Upper lobe of right lung (tissue), 1 donor: ENCODE measurements around the gene GPR150. TPM values are rescaled to one million over a fixed set of nuclear protein-coding genes. Genes with fewer than 3 reads are reported as not detected.

ENCODE experiments used
- ATAC-seq: fragments of 200-7000 bp; cut with Tn5 transposase; one replicate; pipeline ENCODE4 v1.9.1; 2020; ENCODE audit warnings: mild to moderate bottlenecking, moderate library complexity
- DNase-seq: peaks from one replicate; pipeline ENCODE4 v3.0.0-alpha.2; 2020
- H3K27ac ChIP-seq: fragments of 200-600 bp; one replicate; pipeline ENCODE4 v1.8.0; 2022
- H3K27me3 ChIP-seq: fragments of 200-600 bp; one replicate; pipeline ENCODE4 v1.8.0; 2022; ENCODE audit warnings: mild to moderate bottlenecking
- H3K36me3 ChIP-seq: fragments of 200-600 bp; one replicate; pipeline ENCODE4 v1.8.0; 2022
- H3K4me1 ChIP-seq: fragments of 200-600 bp; one replicate; pipeline ENCODE4 v1.8.0; 2022
- H3K4me3 ChIP-seq: fragments of 200-600 bp; one replicate; pipeline ENCODE4 v1.8.0; 2022; ENCODE audit warnings: mild to moderate bottlenecking
- H3K9me3 ChIP-seq: fragments of 200-600 bp; one replicate; pipeline ENCODE4 v1.8.0; 2022
- intact Hi-C: fragments of 100-400 bp; cut with DNase I; formaldehyde crosslinking; loops from one replicate; pipeline ENCODE4 v1.11.0; 2022
- long read RNA-seq: library from polyadenylated mRNA; unstranded; transcript quantifications from one replicate; pipeline ENCODE4 v2.0.0, GENCODE V29; 2021
- total RNA-seq: library from RNA; stranded (reverse); fragmentation: NEBNext Ultra II Directional; extraction: Animal tissue kit (Norgen Biotek cat#: 25700); gene quantifications from one replicate; pipeline ENCODE4 v1.2.1, GENCODE V29; 2021
- TF ChIP-seq, protein P1 (sequence below): fragments of 200-600 bp; IDR thresholded peaks from one replicate; pipeline ENCODE4 v1.8.0; 2022; ENCODE audit warnings: antibody characterized with exemption
- donor health status: DM: no; HTN: yes; CAD: no; lungs with severe emphysema.

Gene GPR150
- 0.49 TPM for total RNA-seq
- long read RNA-seq, partial matches to known transcripts, result 0 of 1 reads
- long read RNA-seq, other reads (novel, unspliced or antisense), result 0 of 1 reads

DNA sequence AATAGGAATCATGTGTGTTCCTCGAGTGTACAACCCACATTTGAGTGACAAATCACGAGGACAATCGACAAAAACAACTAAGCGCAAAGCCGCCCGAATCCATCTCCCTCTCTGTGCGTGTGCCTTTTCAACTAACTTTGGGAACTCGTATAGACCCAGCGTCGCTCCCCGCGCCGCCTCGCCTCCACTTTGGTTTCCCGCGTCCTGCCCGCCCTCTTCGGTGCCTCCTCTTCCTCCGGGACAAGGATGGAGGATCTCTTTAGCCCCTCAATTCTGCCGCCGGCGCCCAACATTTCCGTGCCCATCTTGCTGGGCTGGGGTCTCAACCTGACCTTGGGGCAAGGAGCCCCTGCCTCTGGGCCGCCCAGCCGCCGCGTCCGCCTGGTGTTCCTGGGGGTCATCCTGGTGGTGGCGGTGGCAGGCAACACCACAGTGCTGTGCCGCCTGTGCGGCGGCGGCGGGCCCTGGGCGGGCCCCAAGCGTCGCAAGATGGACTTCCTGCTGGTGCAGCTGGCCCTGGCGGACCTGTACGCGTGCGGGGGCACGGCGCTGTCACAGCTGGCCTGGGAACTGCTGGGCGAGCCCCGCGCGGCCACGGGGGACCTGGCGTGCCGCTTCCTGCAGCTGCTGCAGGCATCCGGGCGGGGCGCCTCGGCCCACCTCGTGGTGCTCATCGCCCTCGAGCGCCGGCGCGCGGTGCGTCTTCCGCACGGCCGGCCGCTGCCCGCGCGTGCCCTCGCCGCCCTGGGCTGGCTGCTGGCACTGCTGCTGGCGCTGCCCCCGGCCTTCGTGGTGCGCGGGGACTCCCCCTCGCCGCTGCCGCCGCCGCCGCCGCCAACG lies at the start of gene GPR150:
TSS of gene GPR150 (plus strand) at position 58 of the 840 bp plus-strand sequence. CDS start at position 247, 189 bp downstream.
- Histone ChIP-seq H3K27ac (no peak within 1 kb of the TSS), H3K4me3 (peak within 1 kb of the TSS; percentile 62), H3K36me3 (no peaks in the 10 kb centered on the region), H3K4me1 (peaks cover 25% of the 10 kb centered on the region), H3K9me3 (no peaks in the 10 kb centered on the region), H3K27me3 (peaks cover 10% of the 10 kb centered on the region)
- TF ChIP-seq, protein P1, sequence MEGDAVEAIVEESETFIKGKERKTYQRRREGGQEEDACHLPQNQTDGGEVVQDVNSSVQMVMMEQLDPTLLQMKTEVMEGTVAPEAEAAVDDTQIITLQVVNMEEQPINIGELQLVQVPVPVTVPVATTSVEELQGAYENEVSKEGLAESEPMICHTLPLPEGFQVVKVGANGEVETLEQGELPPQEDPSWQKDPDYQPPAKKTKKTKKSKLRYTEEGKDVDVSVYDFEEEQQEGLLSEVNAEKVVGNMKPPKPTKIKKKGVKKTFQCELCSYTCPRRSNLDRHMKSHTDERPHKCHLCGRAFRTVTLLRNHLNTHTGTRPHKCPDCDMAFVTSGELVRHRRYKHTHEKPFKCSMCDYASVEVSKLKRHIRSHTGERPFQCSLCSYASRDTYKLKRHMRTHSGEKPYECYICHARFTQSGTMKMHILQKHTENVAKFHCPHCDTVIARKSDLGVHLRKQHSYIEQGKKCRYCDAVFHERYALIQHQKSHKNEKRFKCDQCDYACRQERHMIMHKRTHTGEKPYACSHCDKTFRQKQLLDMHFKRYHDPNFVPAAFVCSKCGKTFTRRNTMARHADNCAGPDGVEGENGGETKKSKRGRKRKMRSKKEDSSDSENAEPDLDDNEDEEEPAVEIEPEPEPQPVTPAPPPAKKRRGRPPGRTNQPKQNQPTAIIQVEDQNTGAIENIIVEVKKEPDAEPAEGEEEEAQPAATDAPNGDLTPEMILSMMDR, result no peak
- intact Hi-C loops, result no loop called here
- peak; percentile 84 for DNase-seq
- ATAC-seq, result peak; percentile 79

DNA sequence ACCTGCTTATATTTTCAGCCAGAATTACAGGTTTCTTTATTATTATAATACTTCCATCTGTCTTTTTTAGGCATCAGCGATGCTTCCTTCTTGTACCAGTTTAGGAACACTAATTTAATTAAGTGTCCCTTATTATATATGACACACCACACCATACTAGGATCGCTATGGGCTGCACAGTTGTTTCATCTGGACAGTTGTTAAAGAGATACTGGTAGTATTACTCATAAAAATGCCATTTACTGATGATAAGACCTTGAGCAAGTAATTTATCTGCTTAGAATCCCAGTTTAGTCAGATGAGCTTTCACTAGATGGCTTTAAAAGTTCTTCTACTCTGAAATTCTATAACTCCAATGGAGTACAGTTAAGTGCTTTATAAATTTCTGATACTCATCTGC lies 47.9 kb upstream of the GPR150 start:
- ATAC-seq (no peak), DNase-seq (no peak)
- no peak overlapping the region for H3K4me3 ChIP-seq
- no peaks in the 10 kb centered on the region for H3K4me1 ChIP-seq
- no peak overlapping the region for H3K27ac ChIP-seq
- intact Hi-C loops, result no loop called here
- no peaks in the 10 kb centered on the region for H3K9me3 ChIP-seq
- peaks cover 10% of the 10 kb centered on the region for H3K36me3 ChIP-seq
- TF ChIP-seq, protein P1, result no peak
- no peaks in the 10 kb centered on the region for H3K27me3 ChIP-seq

DNA sequence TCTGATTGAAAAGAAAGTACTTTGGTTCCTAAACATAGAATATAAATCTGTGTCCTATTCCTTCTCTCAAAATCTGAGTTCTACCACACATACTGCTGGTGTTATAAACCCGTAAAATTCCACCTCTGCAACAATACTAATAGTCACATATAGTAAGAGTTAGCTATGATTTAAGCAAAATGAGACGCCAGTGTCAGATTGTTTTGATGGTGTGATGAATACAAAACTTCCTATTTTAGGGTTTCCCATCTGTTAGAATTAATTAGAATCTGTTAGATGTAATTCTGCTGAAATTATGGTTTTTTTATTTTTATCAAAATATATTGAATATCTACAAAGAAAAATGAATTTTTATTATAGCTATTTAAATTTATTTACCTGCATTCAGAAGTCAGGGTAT lies 38.3 kb upstream of the GPR150 start:
- no peaks in the 10 kb centered on the region for H3K9me3 ChIP-seq
- DNase-seq, result no peak
- H3K4me3 ChIP-seq, result no peak overlapping the region
- no peaks in the 10 kb centered on the region for H3K4me1 ChIP-seq
- no peaks in the 10 kb centered on the region for H3K27me3 ChIP-seq
- H3K27ac ChIP-seq, result no peak overlapping the region
- no peaks in the 10 kb centered on the region for H3K36me3 ChIP-seq
- ATAC-seq, result no peak
- intact Hi-C loops, result no loop called here
- TF ChIP-seq, protein P1, result no peak

DNA sequence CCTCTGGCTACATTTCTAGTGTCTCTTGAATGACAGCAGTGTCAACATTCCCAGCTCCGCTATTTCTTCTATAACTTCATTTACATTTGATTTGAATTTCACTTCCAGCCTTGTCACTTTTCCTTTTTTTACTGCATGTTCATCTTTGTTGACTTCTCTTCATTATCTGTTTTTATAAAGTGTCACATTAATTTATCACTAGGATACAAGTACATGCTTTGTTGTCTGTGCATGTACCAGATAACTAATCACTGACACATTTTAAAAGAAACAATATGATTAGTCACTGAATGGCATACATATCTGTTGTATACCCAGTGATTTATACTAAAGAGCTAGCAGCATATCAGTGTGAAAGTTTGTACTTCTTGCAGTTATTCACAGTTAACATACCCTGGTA lies 35.9 kb upstream of the GPR150 start:
- no peaks in the 10 kb centered on the region for H3K27me3 ChIP-seq
- DNase-seq, result no peak
- intact Hi-C loops, result no loop called here

GRCh38 chr5:95590880-95591279 lies 29.0 kb upstream of the GPR150 start:
- H3K4me1 ChIP-seq, result no peaks in the 10 kb centered on the region
- no peak overlapping the region for H3K4me3 ChIP-seq
- no peaks in the 10 kb centered on the region for H3K9me3 ChIP-seq
- no peak overlapping the region for H3K27ac ChIP-seq
- DNase-seq, result no peak
- no peaks in the 10 kb centered on the region for H3K27me3 ChIP-seq
- H3K36me3 ChIP-seq, result no peaks in the 10 kb centered on the region
- intact Hi-C loops, result no loop called here
- ATAC-seq, result no peak
- TF ChIP-seq, protein P1, result no peak

More for the DNA sequence above, 35.9 kb upstream of the GPR150 start:
- Histone ChIP-seq H3K36me3 (no peaks in the 10 kb centered on the region), H3K9me3 (no peaks in the 10 kb centered on the region), H3K4me3 (no peak overlapping the region), H3K27ac (no peak overlapping the region), H3K4me1 (no peaks in the 10 kb centered on the region)
- TF ChIP-seq, protein P1, result no peak
- ATAC-seq, result no peak
